OCI-LY1 (cell line): Measurements from ENCODE around the gene MAP4.
A peak's percentile ranks its signal among the peaks of the same experiment; 100 is the strongest.

ENCODE experiments used
- H2AFZ ChIP-seq: fragments of 200-600 bp; sonication (generic), shearing (Covaris generic); 2 replicates; pipeline ENCODE4 v1.6.0; 2014; ENCODE audit warnings: antibody characterized with exemption, mild to moderate bottlenecking, low read length
- H3F3A ChIP-seq: fragments of 200-600 bp; sonication (generic), shearing (Covaris generic); 2 replicates; pipeline ENCODE4 v1.6.0; 2014; ENCODE audit warnings: mild to moderate bottlenecking, antibody characterized with exemption, low read length, moderate library complexity; ENCODE audit not compliant: insufficient read depth
- H3K27ac ChIP-seq: fragments of 200-600 bp; sonication (generic); 2 replicates; pipeline ENCODE4 v1.5.1; 2014; ENCODE audit warnings: low read length, mixed run types, mild to moderate bottlenecking, low read depth; ENCODE audit not compliant: poor library complexity, severe bottlenecking
- H3K27me3 ChIP-seq: fragments of 200-600 bp; sonication (generic); 2 replicates; pipeline ENCODE4 v1.6.0; 2014; ENCODE audit warnings: antibody characterized with exemption, mild to moderate bottlenecking, low read length, moderate library complexity; ENCODE audit not compliant: insufficient read depth
- H3K36me3 ChIP-seq: fragments of 200-600 bp; sonication (generic); 2 replicates; pipeline ENCODE4 v1.6.1; 2014; ENCODE audit warnings: mild to moderate bottlenecking, antibody characterized with exemption, low read length, moderate library complexity, mixed read lengths; ENCODE audit not compliant: insufficient read depth
- H3K4me1 ChIP-seq: fragments of 200-600 bp; sonication (generic); 2 replicates; pipeline ENCODE4 v1.5.1; 2014; ENCODE audit warnings: mild to moderate bottlenecking, low read length, moderate library complexity; ENCODE audit not compliant: insufficient read depth, severe bottlenecking
- H3K4me2 ChIP-seq: fragments of 200-600 bp; sonication (generic), shearing (Covaris generic); 2 replicates; pipeline ENCODE4 v1.6.1; 2014; ENCODE audit warnings: low read length
- H3K4me3 ChIP-seq: fragments of 200-600 bp; sonication (generic); 2 replicates; pipeline ENCODE4 v1.5.1; 2014; ENCODE audit warnings: low read length, low read depth, mild to moderate bottlenecking, mixed read lengths; ENCODE audit not compliant: poor library complexity, severe bottlenecking
- H3K79me2 ChIP-seq: fragments of 200-600 bp; shearing (Covaris generic); 2 replicates; pipeline ENCODE4 v1.6.1; 2016; ENCODE audit warnings: mixed run types, low read length, mixed read lengths; ENCODE audit not compliant: insufficient read depth
- H3K9ac ChIP-seq: fragments of 200-600 bp; sonication (generic), shearing (Covaris generic); 2 replicates; pipeline ENCODE4 v1.6.1; 2014; ENCODE audit warnings: mild to moderate bottlenecking, low read length, mixed read lengths
- H3K9me2 ChIP-seq: fragments of 200-600 bp; sonication (generic), shearing (Covaris generic); 2 replicates; pipeline ENCODE4 v1.6.1; 2014; ENCODE audit warnings: low read depth, mild to moderate bottlenecking, low read length, mixed read lengths
- H3K9me3 ChIP-seq: fragments of 200-600 bp; shearing (Covaris generic); 2 replicates; pipeline ENCODE4 v1.6.1; 2014; ENCODE audit warnings: low read length, mixed read lengths
- H4K20me1 ChIP-seq: fragments of 200-600 bp; sonication (generic), shearing (Covaris generic); 2 replicates; pipeline ENCODE4 v1.6.0; 2016; ENCODE audit warnings: mild to moderate bottlenecking, low read length; ENCODE audit not compliant: insufficient read depth
- CTCF ChIP-seq: fragments of 200-600 bp; sonication (generic), shearing (Covaris generic); IDR thresholded peaks from 2 replicates; pipeline ENCODE4 v1.5.1; 2017; ENCODE audit warnings: mild to moderate bottlenecking, antibody characterized with exemption, low read length, moderate library complexity, mixed read lengths
- EZH2 ChIP-seq: fragments of 200-600 bp; sonication (generic), shearing (Covaris generic); IDR thresholded peaks from 2 replicates; pipeline ENCODE4 v1.8.0; 2017; ENCODE audit warnings: borderline replicate concordance, mixed run types, mild to moderate bottlenecking, antibody characterized with exemption, low read length, moderate library complexity, mixed read lengths

Gene MAP4

GRCh38 chr3:48047841-48048464 is 31.7 kb upstream of the MAP4 start:
- Histone ChIP-seq H3K4me3 (no peak overlapping the region), H3K9ac (no peak overlapping the region), H3K27me3 (no peaks in the 10 kb centered on the region), H2AFZ (no peak overlapping the region), H3K4me1 (no peaks in the 10 kb centered on the region), H3K4me2 (no peak overlapping the region), H3K36me3 (no peaks in the 10 kb centered on the region; the same call in 1 of the 2 replicates), H3K9me2 (no peaks in the 10 kb centered on the region), H3K27ac (no peak overlapping the region), H3F3A (no peaks in the 10 kb centered on the region), H3K9me3 (no peaks in the 10 kb centered on the region), H4K20me1 (no peaks in the 10 kb centered on the region), H3K79me2 (peaks cover 5% of the 10 kb centered on the region; the same call in 1 of the 2 replicates)
- no peak for TF ChIP-seq CTCF
- no peak for TF ChIP-seq EZH2

GRCh38 chr3:48042071-48042760 is 26.0 kb upstream of the MAP4 start:
- H3K27ac ChIP-seq = peak overlapping the region; percentile 37
- H3K9me2 ChIP-seq = no peaks in the 10 kb centered on the region
- no peak overlapping the region for H2AFZ ChIP-seq
- no peaks in the 10 kb centered on the region for H3K36me3 ChIP-seq
- no peak overlapping the region for H3K4me3 ChIP-seq
- H3K9me3 ChIP-seq = no peaks in the 10 kb centered on the region
- no peak overlapping the region for H3K4me2 ChIP-seq
- peaks cover 7% of the 10 kb centered on the region; the same call in 1 of the 2 replicates for H3K79me2 ChIP-seq
- H4K20me1 ChIP-seq = no peaks in the 10 kb centered on the region
- no peak overlapping the region for H3K9ac ChIP-seq
- no peaks in the 10 kb centered on the region for H3K27me3 ChIP-seq
- no peak for TF ChIP-seq CTCF
- no peak for TF ChIP-seq EZH2
- peaks cover 19% of the 10 kb centered on the region for H3K4me1 ChIP-seq
- H3F3A ChIP-seq = no peaks in the 10 kb centered on the region

GRCh38 chr3:48039487-48040190 is 23.4 kb upstream of the MAP4 start:
- Histone ChIP-seq H3K9me3 (no peaks in the 10 kb centered on the region), H3K9ac (peak overlapping the region; percentile 34; the same call in 1 of the 2 replicates)

More at GRCh38 chr3:48039487-48040190, 23.4 kb upstream of the MAP4 start:
- H3K4me2 ChIP-seq = peak overlapping the region; percentile 10; the same call in 1 of the 2 replicates
- peaks cover 19% of the 10 kb centered on the region for H3K4me1 ChIP-seq
- TF ChIP-seq EZH2 (no peak), CTCF (no peak)
- no peaks in the 10 kb centered on the region for H3F3A ChIP-seq
- H3K27me3 ChIP-seq = no peaks in the 10 kb centered on the region
- H3K27ac ChIP-seq = peak overlapping the region; percentile 48
- H3K9me2 ChIP-seq = no peaks in the 10 kb centered on the region
- no peak overlapping the region for H2AFZ ChIP-seq
- no peak overlapping the region for H3K4me3 ChIP-seq
- no peaks in the 10 kb centered on the region for H4K20me1 ChIP-seq
- no peaks in the 10 kb centered on the region for H3K36me3 ChIP-seq
- H3K79me2 ChIP-seq = peaks cover 13% of the 10 kb centered on the region
